NT2/D1 (cell line): Measurements from ENCODE around the gene HOXB6.

Experiments
- DNase-seq: peaks from one replicate; pipeline ENCODE4 v3.0.0-alpha.2; 2011; ENCODE audit warnings: low read depth, low spot score
- H3K27me3 ChIP-seq: 2 replicates; pipeline ENCODE4 v1.6.0; 2011; ENCODE audit warnings: mild to moderate bottlenecking; ENCODE audit not compliant: insufficient read length, insufficient read depth
- H3K36me3 ChIP-seq: 2 replicates; pipeline ENCODE4 v1.6.1; 2011; ENCODE audit warnings: mild to moderate bottlenecking, low read length, mixed read lengths; ENCODE audit not compliant: insufficient read depth, insufficient read length
- H3K4me1 ChIP-seq: 2 replicates; pipeline ENCODE4 v1.5.1; 2011; ENCODE audit not compliant: insufficient read depth, insufficient read length
- H3K4me3 ChIP-seq: 2 replicates; pipeline ENCODE4 v1.5.1; 2011; ENCODE audit warnings: low read depth; ENCODE audit not compliant: insufficient read length
- H3K9ac ChIP-seq: 2 replicates; pipeline ENCODE4 v1.6.0; 2011; ENCODE audit warnings: low read depth; ENCODE audit not compliant: insufficient read length
- H3K9me3 ChIP-seq: 2 replicates; pipeline ENCODE4 v1.5.1; 2011; ENCODE audit warnings: mild to moderate bottlenecking, low read length; ENCODE audit not compliant: insufficient read depth
- SUZ12 ChIP-seq: IDR thresholded peaks from 2 replicates; pipeline ENCODE4 v1.6.1; 2011; ENCODE audit not compliant: insufficient read length, insufficient read depth; ENCODE audit errors: extremely low read depth
- YY1 ChIP-seq: IDR thresholded peaks from 2 replicates; pipeline ENCODE4 v1.6.1; 2011; ENCODE audit not compliant: insufficient read length, insufficient read depth
- ZNF274 ChIP-seq: IDR thresholded peaks from 2 replicates; pipeline ENCODE4 v1.6.1; 2011; ENCODE audit warnings: mild to moderate bottlenecking, low read depth, low read length

Gene HOXB6

GRCh38 chr17:48588528-48588927 is 16.3 kb downstream of the HOXB6 start:
- H3K36me3 ChIP-seq: no peaks in the 10 kb centered on the region
- DNase-seq: no peak
- no peak overlapping the region for H3K4me3 ChIP-seq
- H3K9ac ChIP-seq: no peak overlapping the region
- peaks cover 100% of the 10 kb centered on the region for H3K27me3 ChIP-seq
- peaks cover 2% of the 10 kb centered on the region for H3K4me1 ChIP-seq
- no peaks in the 10 kb centered on the region for H3K9me3 ChIP-seq
- TF ChIP-seq ZNF274 (no peak), YY1 (no peak), SUZ12 (no peak)

DNA sequence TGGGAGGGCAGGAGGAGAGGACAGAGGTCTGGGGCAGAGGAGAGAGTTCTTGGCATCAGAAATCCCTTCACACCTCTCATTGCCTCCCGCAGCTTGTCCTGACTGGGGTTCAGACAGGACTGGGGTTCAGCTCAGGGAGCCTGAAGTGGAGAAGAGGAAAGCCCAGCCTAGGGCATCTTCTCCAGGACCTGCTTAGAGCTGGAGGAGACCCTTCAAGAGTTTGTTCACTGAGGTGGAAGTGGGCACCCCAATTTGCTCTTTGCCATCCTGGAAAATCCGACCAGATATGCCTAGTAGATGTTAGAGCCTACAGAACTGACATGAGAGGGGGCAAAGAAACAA is 16.7 kb downstream of the HOXB6 start:
- H3K27me3 ChIP-seq: peaks cover 100% of the 10 kb centered on the region
- no peaks in the 10 kb centered on the region for H3K9me3 ChIP-seq
- peaks cover 2% of the 10 kb centered on the region for H3K4me1 ChIP-seq
- no peak overlapping the region for H3K4me3 ChIP-seq
- TF ChIP-seq YY1 (no peak), SUZ12 (peak; percentile 36)
- no peak overlapping the region for H3K9ac ChIP-seq
- H3K36me3 ChIP-seq: no peaks in the 10 kb centered on the region
- no peak for DNase-seq

- H3K4me1 ChIP-seq: peaks cover 2% of the 10 kb centered on the region
- H3K4me3 ChIP-seq: no peak overlapping the region
- H3K9me3 ChIP-seq: no peaks in the 10 kb centered on the region
- H3K27me3 ChIP-seq: peaks cover 100% of the 10 kb centered on the region
- no peaks in the 10 kb centered on the region for H3K36me3 ChIP-seq
- no peak for DNase-seq
- H3K9ac ChIP-seq: no peak overlapping the region
- TF ChIP-seq YY1 (no peak), SUZ12 (no peak), ZNF274 (no peak)
Observed at GRCh38 chr17:48587276-48588073, 17.3 kb downstream of the HOXB6 start.

DNA sequence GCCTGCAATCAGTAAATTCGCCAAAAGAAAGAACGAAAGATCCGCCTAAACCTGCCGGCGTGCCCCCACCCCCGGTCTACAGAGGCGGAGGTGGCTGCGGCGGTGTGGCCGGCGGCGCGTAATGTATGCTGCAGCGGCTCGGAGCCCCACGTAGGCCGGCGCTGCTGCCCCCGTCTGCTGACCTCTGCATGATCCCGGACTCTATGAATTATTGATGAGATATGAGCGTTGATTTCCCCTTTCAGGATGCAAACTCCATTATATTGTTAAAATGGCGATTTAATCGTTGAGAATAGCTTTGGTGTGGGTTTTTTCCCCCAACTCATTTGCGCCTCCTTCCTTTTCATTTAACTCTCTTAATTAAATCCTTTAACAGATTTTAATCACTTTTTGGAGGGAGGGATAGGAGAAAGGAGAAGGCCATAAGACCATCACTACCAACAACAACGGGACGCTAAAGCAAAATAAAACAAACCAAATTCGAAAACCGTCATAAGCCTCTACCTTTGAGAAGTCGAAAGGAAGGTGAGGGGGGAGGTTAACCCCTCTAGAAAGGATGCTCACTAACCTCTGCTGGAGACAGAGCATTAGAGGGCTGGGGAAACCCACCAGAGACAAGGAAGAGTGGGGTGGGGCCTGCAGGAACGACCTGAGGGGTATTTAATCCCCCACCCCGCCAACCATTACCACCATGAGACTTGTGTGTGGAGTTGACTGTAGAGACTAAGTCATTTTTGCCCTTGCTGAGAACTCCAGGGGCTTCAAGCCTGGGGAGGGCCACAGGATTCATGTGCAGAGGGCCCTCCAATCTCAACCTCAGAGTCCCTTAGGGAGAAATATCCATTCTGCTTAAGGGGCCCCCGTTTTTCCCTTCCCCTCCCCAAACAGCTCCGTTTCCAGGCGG is 18.2 kb downstream of the HOXB6 start:
- peaks cover 100% of the 10 kb centered on the region for H3K27me3 ChIP-seq
- H3K4me3 ChIP-seq: no peak overlapping the region

GRCh38 chr17:48584223-48584741 is 20.5 kb downstream of the HOXB6 start:
- Histone ChIP-seq H3K9ac (no peak overlapping the region), H3K4me3 (no peak overlapping the region), H3K27me3 (peaks cover 100% of the 10 kb centered on the region)

More for the DNA sequence above, 18.2 kb downstream of the HOXB6 start:
- Histone ChIP-seq H3K9ac (no peak overlapping the region), H3K36me3 (no peaks in the 10 kb centered on the region), H3K9me3 (no peaks in the 10 kb centered on the region), H3K4me1 (peaks cover 4% of the 10 kb centered on the region)
- no peak for TF ChIP-seq ZNF274
- peak; percentile 95 for TF ChIP-seq SUZ12
- DNase-seq: no peak

GRCh38 chr17:48583708-48584222 is 21.0 kb downstream of the HOXB6 start:
- TF ChIP-seq ZNF274: no peak
- no peak for TF ChIP-seq SUZ12
- no peak for TF ChIP-seq YY1
- Histone ChIP-seq H3K36me3 (no peaks in the 10 kb centered on the region), H3K4me1 (peaks cover 4% of the 10 kb centered on the region), H3K9me3 (no peaks in the 10 kb centered on the region), H3K27me3 (peaks cover 100% of the 10 kb centered on the region), H3K4me3 (no peak overlapping the region), H3K9ac (no peak overlapping the region)
- DNase-seq: no peak

More at GRCh38 chr17:48584223-48584741, 20.5 kb downstream of the HOXB6 start:
- DNase-seq: no peak
- Histone ChIP-seq H3K36me3 (no peaks in the 10 kb centered on the region), H3K4me1 (peaks cover 4% of the 10 kb centered on the region), H3K9me3 (no peaks in the 10 kb centered on the region)
- TF ChIP-seq SUZ12 (no peak), ZNF274 (no peak), YY1 (no peak)

DNA sequence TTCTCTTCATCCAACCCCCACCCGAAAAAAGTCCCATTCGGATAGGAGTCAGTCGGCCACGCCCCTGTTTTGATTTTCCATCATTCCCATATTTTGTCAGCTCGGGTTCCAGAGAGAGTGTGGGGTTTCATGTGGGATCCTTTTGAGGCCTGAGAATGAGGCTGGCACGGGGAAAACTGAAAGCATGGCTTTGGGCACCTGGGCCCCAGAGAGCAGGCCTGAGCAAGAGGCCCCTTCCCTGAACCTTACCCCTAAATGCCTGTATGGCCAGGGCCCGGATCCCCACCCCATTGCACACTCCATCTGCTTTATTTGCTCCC is 22.1 kb downstream of the HOXB6 start:
- Histone ChIP-seq H3K9me3 (no peaks in the 10 kb centered on the region), H3K4me1 (peaks cover 4% of the 10 kb centered on the region), H3K36me3 (no peaks in the 10 kb centered on the region), H3K4me3 (no peak overlapping the region), H3K9ac (no peak overlapping the region), H3K27me3 (peaks cover 98% of the 10 kb centered on the region)
- DNase-seq: no peak
- TF ChIP-seq ZNF274 (no peak), YY1 (no peak), SUZ12 (no peak)
